WTC11 (cell line): Measurements from ENCODE around the gene BTK.

Experiments
- CTCF ChIP-seq: fragments of 200-600 bp; IDR thresholded peaks from 2 replicates; pipeline ENCODE4 v1.8.0; 2022; ENCODE audit warnings: antibody characterized with exemption
- KAT7 ChIP-seq: sonication (generic); formaldehyde crosslinking; IDR thresholded peaks from 2 replicates; pipeline ENCODE4 v1.8.1; 2023; ENCODE audit warnings: missing genetic modification reagents, mild to moderate bottlenecking, borderline replicate concordance
- NFYB ChIP-seq: sonication (generic); formaldehyde crosslinking; conservative IDR thresholded peaks from 2 replicates; pipeline ENCODE4 v1.8.0; 2022; ENCODE audit warnings: low read depth, missing genetic modification reagents
- RELA ChIP-seq: sonication (generic); formaldehyde crosslinking; IDR thresholded peaks from 2 replicates; pipeline ENCODE4 v1.8.1; 2022; ENCODE audit warnings: missing genetic modification reagents, mild to moderate bottlenecking, borderline replicate concordance
- TEAD4 ChIP-seq: sonication (generic); formaldehyde crosslinking; IDR thresholded peaks from 2 replicates; pipeline ENCODE4 v1.8.0; 2022; ENCODE audit warnings: mild to moderate bottlenecking, missing genetic modification reagents
- USF1 ChIP-seq: sonication (generic); formaldehyde crosslinking; IDR thresholded peaks from 2 replicates; pipeline ENCODE4 v1.8.0; 2022; ENCODE audit warnings: mild to moderate bottlenecking, missing genetic modification reagents
- ZNF263 ChIP-seq: sonication (generic); formaldehyde crosslinking; IDR thresholded peaks from 2 replicates; pipeline ENCODE4 v1.8.1; 2022; ENCODE audit warnings: low read depth, mild to moderate bottlenecking, moderate library complexity, missing genetic modification reagents
- TF ChIP-seq, protein P1 (sequence below): sonication (generic); formaldehyde crosslinking; IDR thresholded peaks from 2 replicates; pipeline ENCODE4 v1.8.1; 2022; ENCODE audit warnings: low read depth, missing genetic modification reagents, borderline replicate concordance
- TF ChIP-seq, protein P2 (sequence below): sonication (generic); formaldehyde crosslinking; IDR thresholded peaks from 2 replicates; pipeline ENCODE4 v1.8.1; 2022; ENCODE audit warnings: mild to moderate bottlenecking, moderate library complexity, missing genetic modification reagents
- TF ChIP-seq, protein P3 (sequence below): sonication (generic); formaldehyde crosslinking; IDR thresholded peaks from 2 replicates; pipeline ENCODE4 v1.8.0; 2023; ENCODE audit warnings: missing genetic modification reagents, mild to moderate bottlenecking, borderline replicate concordance
- TF ChIP-seq, protein P4 (sequence below): sonication (generic); formaldehyde crosslinking; IDR thresholded peaks from 2 replicates; pipeline ENCODE4 v1.8.1; 2023; ENCODE audit warnings: mild to moderate bottlenecking, missing genetic modification reagents

DNA sequence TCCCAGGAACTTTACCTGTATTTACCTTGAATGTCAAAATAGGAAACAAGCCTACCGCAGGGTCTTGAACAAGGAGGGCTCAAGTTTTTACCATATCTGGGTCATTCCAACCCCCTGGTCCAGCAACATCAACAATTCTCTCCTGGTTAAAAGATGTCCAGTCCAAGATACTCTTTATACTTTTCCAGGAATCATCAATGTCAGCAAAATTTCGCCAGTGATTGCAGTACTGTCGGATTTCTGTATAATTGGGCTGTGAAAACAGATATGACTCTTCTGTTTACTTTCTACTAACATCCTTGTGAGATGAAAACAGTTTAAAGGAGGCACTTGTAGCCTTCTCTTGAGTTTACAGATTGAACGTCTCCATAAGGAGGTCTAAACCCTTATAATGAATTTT is 12.7 kb upstream of the BTK start:
- TF ChIP-seq USF1 (CRISPR knock-in tag) (no peak), CTCF (no peak), RELA (no peak), NFYB (CRISPR knock-in tag) (no peak), ZNF263 (CRISPR knock-in tag) (no peak), KAT7 (CRISPR knock-in tag) (no peak), TEAD4 (CRISPR knock-in tag) (no peak)
- TF ChIP-seq, protein P1, sequence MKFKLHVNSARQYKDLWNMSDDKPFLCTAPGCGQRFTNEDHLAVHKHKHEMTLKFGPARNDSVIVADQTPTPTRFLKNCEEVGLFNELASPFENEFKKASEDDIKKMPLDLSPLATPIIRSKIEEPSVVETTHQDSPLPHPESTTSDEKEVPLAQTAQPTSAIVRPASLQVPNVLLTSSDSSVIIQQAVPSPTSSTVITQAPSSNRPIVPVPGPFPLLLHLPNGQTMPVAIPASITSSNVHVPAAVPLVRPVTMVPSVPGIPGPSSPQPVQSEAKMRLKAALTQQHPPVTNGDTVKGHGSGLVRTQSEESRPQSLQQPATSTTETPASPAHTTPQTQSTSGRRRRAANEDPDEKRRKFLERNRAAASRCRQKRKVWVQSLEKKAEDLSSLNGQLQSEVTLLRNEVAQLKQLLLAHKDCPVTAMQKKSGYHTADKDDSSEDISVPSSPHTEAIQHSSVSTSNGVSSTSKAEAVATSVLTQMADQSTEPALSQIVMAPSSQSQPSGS (CRISPR knock-in tag), result no peak
- TF ChIP-seq, protein P2, sequence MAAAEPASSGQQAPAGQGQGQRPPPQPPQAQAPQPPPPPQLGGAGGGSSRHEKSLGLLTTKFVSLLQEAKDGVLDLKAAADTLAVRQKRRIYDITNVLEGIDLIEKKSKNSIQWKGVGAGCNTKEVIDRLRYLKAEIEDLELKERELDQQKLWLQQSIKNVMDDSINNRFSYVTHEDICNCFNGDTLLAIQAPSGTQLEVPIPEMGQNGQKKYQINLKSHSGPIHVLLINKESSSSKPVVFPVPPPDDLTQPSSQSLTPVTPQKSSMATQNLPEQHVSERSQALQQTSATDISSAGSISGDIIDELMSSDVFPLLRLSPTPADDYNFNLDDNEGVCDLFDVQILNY (CRISPR knock-in tag), result no peak
- TF ChIP-seq, protein P3, sequence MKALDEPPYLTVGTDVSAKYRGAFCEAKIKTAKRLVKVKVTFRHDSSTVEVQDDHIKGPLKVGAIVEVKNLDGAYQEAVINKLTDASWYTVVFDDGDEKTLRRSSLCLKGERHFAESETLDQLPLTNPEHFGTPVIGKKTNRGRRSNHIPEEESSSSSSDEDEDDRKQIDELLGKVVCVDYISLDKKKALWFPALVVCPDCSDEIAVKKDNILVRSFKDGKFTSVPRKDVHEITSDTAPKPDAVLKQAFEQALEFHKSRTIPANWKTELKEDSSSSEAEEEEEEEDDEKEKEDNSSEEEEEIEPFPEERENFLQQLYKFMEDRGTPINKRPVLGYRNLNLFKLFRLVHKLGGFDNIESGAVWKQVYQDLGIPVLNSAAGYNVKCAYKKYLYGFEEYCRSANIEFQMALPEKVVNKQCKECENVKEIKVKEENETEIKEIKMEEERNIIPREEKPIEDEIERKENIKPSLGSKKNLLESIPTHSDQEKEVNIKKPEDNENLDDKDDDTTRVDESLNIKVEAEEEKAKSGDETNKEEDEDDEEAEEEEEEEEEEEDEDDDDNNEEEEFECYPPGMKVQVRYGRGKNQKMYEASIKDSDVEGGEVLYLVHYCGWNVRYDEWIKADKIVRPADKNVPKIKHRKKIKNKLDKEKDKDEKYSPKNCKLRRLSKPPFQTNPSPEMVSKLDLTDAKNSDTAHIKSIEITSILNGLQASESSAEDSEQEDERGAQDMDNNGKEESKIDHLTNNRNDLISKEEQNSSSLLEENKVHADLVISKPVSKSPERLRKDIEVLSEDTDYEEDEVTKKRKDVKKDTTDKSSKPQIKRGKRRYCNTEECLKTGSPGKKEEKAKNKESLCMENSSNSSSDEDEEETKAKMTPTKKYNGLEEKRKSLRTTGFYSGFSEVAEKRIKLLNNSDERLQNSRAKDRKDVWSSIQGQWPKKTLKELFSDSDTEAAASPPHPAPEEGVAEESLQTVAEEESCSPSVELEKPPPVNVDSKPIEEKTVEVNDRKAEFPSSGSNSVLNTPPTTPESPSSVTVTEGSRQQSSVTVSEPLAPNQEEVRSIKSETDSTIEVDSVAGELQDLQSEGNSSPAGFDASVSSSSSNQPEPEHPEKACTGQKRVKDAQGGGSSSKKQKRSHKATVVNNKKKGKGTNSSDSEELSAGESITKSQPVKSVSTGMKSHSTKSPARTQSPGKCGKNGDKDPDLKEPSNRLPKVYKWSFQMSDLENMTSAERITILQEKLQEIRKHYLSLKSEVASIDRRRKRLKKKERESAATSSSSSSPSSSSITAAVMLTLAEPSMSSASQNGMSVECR (CRISPR knock-in tag), result no peak
- TF ChIP-seq, protein P4, sequence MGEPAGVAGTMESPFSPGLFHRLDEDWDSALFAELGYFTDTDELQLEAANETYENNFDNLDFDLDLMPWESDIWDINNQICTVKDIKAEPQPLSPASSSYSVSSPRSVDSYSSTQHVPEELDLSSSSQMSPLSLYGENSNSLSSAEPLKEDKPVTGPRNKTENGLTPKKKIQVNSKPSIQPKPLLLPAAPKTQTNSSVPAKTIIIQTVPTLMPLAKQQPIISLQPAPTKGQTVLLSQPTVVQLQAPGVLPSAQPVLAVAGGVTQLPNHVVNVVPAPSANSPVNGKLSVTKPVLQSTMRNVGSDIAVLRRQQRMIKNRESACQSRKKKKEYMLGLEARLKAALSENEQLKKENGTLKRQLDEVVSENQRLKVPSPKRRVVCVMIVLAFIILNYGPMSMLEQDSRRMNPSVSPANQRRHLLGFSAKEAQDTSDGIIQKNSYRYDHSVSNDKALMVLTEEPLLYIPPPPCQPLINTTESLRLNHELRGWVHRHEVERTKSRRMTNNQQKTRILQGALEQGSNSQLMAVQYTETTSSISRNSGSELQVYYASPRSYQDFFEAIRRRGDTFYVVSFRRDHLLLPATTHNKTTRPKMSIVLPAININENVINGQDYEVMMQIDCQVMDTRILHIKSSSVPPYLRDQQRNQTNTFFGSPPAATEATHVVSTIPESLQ, result no peak
